ENCODE data around the gene RHBDF1. TPM values are rescaled to one million over a fixed set of nuclear protein-coding genes. Genes with fewer than 3 reads are reported as not detected.

RHBDF1 gene
- total and polyA plus RNA-seq, 2 of the 13 experiments (the other 11 are each of a cell fraction or from before 2014, with no cell fraction given): 5.4 to 26.9 TPM

DNA sequence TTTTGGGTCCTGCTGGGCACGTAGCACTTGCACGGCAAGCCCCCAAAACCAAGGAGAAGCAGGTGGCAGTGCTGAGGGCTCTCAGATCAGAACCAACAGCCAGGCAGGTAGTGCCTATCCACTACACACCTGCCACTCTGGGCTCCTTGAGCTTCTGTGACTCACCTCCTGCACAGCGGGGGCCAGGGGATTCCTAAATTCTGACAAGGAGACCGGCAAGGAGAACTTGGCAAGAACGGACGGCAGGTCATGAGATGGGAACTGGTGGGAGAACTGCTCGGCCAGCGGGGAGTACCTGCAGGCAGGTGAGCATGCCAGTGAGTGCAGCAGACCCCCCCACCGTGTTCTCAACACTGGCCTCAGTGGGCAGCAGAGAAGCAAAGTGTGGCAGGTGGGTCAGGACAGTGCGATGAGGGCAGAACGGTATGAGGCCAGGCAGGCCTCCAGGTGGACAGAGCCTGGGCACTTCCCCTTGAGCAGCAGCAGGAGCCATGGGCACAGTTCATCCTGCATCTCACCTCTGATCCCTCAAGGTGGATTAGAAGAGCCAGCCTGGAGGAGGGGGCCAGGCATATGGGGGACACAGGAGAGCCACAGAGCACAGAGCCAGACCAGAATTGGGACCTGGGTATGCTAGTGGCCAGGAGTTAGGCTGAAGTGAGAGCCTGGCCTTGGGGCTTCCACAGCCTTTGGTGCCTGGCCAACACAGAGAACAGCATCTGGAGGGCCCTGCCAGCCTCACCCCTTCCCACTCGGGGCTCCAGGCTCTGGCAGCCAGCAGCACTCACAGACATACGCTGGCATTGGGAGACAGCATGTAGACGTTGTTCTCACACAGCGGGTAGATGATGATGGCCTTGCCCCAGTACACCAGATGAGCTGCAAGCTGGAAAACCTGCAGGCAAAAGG, 20.3 kb upstream of the RHBDF1 start:
- no peak overlapping the region for H3K4me2 ChIP-seq (ENCODE audit: low read depth, low read length)
- WGBS (ENCODE audit: low lambda C conversion rate): 97% methylated on average over 11 of the region's 15 CpGs
- no peaks in the 10 kb centered on the region for H3K27me3 ChIP-seq (ENCODE audit: control insufficient read depth in 1 of 2, insufficient read depth in 2 of 2, low read length in 2 of 2)
- DNase-seq (ENCODE audit: low spot score) (no peak), ATAC-seq (no peak), FAIRE-seq (no peak)
- H3K27ac ChIP-seq (ENCODE audit: extremely low read length, insufficient read depth, low read length): no peak overlapping the region
- no peak overlapping the region for H2AFZ ChIP-seq (ENCODE audit: low read length)
- TF ChIP-seq AGO2 (optimal IDR thresholded peaks at IDR 0.05; ENCODE audit: low read depth, low read length): peak; percentile 40
- TF ChIP-seq SAFB2 (CRISPR knock-in tag; IDR thresholded peaks at IDR 0.05; ENCODE audit: borderline replicate concordance, low read depth): no peak
- no peaks in the 10 kb centered on the region for H3K9me3 ChIP-seq (ENCODE audit: low read length)
- H3K9ac ChIP-seq (ENCODE audit: insufficient read depth, low read depth, low read length): no peak overlapping the region
- no peak overlapping the region for H3K4me3 ChIP-seq (replicated peaks in 1 of 3; ENCODE audit: insufficient read depth in 1 of 3, low read depth in 2 of 3, low read length in 3 of 3)
- H4K20me1 ChIP-seq (ENCODE audit: insufficient read depth, low read length): no peaks in the 10 kb centered on the region
- in situ Hi-C loops (cut with HindIII; ENCODE audit: extremely low pct_ligation_motif_present, low pct_unique_long_range_greater_than_20kb) (no loop called here), intact Hi-C loops (cut with micrococcal nuclease; ENCODE audit: unreplicated experiment) (no loop called here)
- peaks cover 16 to 19% of the 10 kb centered on the region in 2 experiments; a peak in 4 of 5 replicates for H3K36me3 ChIP-seq (replicated peaks in 1 of 2; ENCODE audit: control insufficient read depth in 1 of 2, insufficient read depth in 2 of 2, low read length in 2 of 2)
- peaks cover 11% of the 10 kb centered on the region for H3K4me1 ChIP-seq (ENCODE audit: insufficient read depth, low read length)
- no peaks in the 10 kb centered on the region for H3K79me2 ChIP-seq (ENCODE audit: insufficient read depth, low read length)
- no TSS peak for BruUV-seq (replicated peaks)
- ChIA-PET POLR2A (interaction anchor here (0.9 kb wide), 1 partner anchor 15 kb away, joined by 3 read pairs; no protein-coding TSS in a partner anchor), CTCF (ENCODE audit: low intra/inter-chr PET ratio, low total read pairs) (interaction anchor here (7.9 kb wide), 1 partner anchor 26 kb away, joined by 155 read pairs; no protein-coding TSS in a partner anchor)

DNA sequence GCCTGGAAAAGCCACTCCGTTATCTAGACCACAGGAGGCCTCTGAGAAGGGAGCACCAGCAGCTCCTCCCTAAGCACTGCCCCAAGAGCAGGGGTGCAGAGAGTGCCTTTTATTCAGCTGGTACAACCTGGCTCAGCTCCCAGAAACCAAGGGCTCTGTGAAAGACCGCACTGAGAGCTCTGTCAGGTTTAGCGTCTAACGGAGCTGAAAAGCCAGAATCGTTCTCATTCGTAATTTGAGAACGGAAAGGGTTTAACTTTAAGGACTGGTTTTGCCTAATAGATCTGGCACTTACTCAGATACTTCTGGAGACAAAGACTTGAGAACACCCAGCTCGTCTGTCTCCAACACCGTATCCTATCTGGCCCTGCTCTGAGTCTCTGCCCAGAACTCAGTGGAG, 19.1 kb upstream of the RHBDF1 start:
- WGBS (ENCODE audit: low lambda C conversion rate): 95% methylated on average over 9 of the region's 9 CpGs
- ChIA-PET POLR2A (no interaction called here), CTCF (ENCODE audit: low intra/inter-chr PET ratio, low total read pairs) (interaction anchor here (7.9 kb wide), 1 partner anchor 25 kb away, joined by 155 read pairs; no protein-coding TSS in a partner anchor)
- in situ Hi-C loops (cut with HindIII; ENCODE audit: extremely low pct_ligation_motif_present, low pct_unique_long_range_greater_than_20kb): no loop called here
- ATAC-seq (no peak), DNase-seq (ENCODE audit: low spot score) (no peak), FAIRE-seq (no peak)
- Histone ChIP-seq H3K4me3 (replicated peaks in 1 of 3; ENCODE audit: insufficient read depth in 1 of 3, low read depth in 2 of 3, low read length in 3 of 3) (no peak overlapping the region), H3K9me3 (ENCODE audit: low read length) (no peaks in the 10 kb centered on the region), H3K9ac (ENCODE audit: insufficient read depth, low read depth, low read length) (no peak overlapping the region), H3K36me3 (replicated peaks in 1 of 2; ENCODE audit: control insufficient read depth in 1 of 2, insufficient read depth in 2 of 2, low read length in 2 of 2) (peaks cover 17 to 26% of the 10 kb centered on the region in 2 experiments; a peak in 4 of 5 replicates), H4K20me1 (ENCODE audit: insufficient read depth, low read length) (no peaks in the 10 kb centered on the region), H3K27me3 (ENCODE audit: control insufficient read depth in 1 of 2, insufficient read depth in 2 of 2, low read length in 2 of 2) (no peaks in the 10 kb centered on the region), H3K4me2 (ENCODE audit: low read depth, low read length) (no peak overlapping the region), H3K27ac (ENCODE audit: extremely low read length, insufficient read depth, low read length) (no peak overlapping the region), H3K79me2 (ENCODE audit: insufficient read depth, low read length) (no peaks in the 10 kb centered on the region), H2AFZ (ENCODE audit: low read length) (no peak overlapping the region), H3K4me1 (ENCODE audit: insufficient read depth, low read length) (peaks cover 8% of the 10 kb centered on the region)
- TF ChIP-seq ZNF225 (CRISPR knock-in tag; IDR thresholded peaks at IDR 0.05): no peak
- TF ChIP-seq ZNF263 (CRISPR knock-in tag; IDR thresholded peaks at IDR 0.05): peak; percentile 87
- BruUV-seq (replicated peaks): no TSS peak
- intact Hi-C loops (cut with micrococcal nuclease; ENCODE audit: unreplicated experiment): no loop called here

All from HepG2 (cell line).